GM21723 (cell line): ENCODE data around the gene BTNL2.

Experiments used
- ATAC-seq: cut with Tn5 transposase; IDR thresholded peaks from one replicate; pipeline ENCODE4 v1.9.1; 2021; ENCODE audit warnings: mild to moderate bottlenecking, moderate library complexity; ENCODE audit not compliant: unreplicated experiment

BTNL2 gene

DNA sequence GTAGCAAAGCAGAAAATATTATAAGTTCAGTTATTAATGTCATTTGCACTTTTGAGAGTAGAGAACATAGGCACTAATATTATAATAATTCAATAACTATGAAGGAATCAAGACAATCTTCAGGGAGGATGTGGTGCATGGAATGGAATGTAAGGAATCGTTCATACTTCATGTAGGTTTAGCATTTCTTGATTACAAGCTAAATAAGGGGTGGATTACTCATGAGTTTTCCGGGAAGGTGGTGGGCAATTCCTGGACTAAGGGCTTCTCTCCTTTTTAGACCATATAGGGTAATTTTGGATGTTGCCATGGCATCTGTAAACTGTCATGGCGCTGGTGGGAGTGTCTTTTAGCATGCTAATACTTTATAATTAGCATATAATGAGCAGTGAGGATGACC is 9.1 kb upstream of the BTNL2 start:
- no peak for ATAC-seq

DNA sequence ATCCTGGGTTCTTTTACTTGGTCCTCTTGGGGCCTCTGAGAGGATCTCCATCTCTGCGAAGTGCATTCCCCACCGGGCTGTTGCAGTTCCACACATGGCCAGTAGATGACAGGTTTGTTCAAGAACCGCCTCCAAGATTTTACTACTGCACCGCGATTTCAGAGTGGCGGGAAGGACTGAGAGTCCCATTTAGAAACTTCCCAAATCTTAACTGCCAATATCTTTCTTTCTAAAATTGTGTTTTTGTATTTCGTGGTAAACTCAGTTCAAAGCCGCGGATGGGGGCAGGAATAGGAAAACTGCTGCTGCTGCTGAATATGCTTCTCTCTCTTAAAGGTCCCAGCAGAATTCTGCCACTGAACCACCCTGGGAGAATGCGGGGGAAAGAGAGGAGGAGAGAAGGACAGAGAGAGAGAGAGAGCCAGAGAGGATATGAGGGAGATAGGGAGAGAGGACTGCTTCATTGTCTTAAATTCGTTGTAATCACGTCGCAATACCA is 8.6 kb upstream of the BTNL2 start:
- ATAC-seq: no peak

DNA sequence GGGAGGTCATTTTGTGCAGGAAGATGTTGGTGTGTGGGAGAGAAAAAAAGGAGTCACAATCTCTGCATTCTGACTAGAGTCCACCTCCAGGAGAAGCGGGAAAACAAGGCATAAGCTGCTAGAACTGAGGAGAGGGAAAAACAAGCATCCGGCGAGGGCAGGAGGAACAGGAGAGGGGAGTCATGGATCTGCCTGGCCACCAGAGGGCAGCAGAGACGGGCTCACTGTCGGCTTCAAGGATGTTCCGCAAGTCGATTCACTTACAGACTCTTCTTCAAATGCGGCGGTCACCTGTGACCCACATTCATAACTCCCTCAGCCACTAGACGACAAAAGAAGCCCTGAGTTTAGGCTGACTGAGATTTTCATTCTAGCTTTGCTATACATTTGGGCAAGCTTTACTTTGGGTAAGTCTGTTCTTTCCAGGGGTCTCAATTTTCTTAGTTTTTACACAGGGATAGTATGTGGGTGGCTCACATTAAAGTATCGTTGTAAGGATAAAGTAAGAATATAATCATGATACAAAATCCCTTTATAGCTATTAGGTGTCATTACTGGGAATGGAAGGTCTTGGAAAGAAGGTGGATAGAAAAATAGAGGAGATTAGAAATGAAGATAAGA is 6.6 kb upstream of the BTNL2 start:
- no peak for ATAC-seq

DNA sequence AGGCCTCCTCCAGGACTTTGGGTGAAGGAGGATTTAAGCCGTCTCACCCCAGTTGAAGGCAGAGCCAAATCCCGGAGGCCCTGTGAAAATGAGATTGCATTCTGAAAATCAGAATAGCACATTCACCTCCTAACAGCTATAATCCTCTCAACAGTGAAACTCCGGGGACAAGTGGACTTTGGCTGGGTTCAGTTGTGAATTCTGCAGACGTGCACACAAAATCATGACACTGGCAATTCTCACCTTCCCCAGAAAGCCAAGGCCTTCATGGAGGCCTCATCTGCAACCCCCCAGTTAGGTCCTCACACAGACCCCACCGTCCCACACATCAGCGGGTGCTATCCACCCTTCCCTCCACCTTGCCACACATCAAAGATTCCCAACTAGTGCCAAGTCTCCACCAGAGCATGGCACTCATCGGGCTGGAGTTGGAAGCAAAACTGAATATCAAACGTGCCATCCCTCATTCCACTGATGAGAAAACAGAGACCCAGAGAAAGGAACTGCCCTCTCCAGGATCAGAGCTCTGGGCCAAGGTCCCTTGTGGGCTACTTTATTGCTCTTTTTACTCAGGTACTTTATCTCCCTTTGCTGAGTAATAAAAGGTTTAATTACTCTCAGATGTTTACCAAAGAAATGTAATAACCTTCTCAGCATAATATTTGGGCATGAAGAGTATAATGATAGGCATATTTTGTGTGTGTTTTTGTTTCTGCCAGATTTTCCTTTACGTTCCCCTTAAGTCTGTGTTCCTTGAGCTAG is 4.8 kb upstream of the BTNL2 start:
- ATAC-seq: no peak

DNA sequence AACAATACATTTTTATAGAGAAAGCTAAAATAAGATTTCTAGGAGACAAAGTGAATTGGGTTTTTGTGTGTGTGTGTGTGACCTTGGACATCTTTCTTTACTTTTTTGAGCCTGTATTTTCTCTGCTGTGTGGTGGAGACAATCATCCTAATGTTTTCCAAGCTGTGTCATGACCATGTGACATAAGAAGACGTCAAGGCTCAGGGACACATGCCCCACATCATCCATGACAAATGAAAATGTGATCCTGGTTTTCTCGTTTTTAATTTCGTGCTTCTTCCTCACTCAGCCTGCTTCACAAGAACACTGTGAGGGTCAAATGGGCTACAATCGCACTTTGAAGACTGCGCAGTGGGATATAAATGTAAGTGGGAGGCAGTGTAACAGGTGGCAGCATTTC is 3.9 kb upstream of the BTNL2 start:
- no peak for ATAC-seq

DNA sequence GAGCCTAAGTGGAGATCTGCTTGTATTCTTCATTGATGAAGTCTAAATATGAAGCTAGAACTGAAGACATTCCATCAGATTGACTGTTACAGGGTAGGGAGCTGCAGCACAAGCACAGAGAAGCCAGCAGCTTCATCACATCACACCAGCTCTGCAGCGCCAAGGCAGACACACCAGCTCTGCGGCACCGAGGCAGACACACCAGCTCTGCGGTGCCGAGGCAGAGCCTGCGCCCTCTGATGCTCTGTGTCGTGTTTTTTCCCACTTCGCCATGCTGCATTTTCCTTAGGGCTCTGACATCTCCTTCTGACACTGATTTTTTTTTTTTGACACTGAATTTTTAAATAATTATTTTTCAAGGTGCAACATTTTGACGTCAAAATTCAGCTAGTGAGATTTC is 784 bp downstream of the BTNL2 start:
- ATAC-seq: no peak

DNA sequence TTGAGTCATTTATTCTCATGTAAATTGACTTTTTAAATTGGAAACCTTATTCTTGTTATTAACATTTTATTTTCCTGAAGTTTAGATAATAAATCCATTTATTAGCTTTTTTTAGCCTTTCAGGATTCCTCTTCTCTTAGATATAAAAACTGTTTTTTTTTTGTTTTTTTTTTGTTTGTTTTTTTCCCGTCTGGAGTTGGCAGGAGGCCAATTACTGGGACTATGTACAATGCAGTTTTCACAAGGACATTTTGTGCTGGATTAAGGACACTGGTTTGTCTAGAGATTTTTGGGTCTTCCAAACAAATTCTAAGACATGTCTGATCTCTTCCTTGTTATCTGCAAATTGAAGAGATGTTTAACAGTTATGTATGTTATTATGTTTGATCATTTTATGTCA is 1.3 kb downstream of the BTNL2 start:
- ATAC-seq: no peak

DNA sequence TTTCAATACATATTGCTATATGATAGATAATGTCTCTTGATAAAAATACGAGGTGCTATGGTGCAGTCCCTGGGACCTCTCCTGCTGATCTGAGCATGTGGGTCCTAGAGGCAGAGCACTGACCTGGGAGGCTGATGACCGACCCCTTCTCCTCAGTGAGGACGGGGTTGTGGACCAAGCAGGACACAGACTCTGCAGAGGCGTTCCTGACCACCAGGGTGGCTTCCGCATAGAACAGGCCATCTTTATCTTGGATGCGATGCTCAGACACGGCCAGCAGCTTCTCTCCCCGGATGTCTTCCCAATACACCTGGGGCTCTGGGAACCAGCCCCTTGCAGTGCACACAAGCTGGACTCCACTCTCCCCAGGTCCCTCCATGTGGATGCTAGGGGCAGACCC is 4.2 kb downstream of the BTNL2 start:
- no peak for ATAC-seq

DNA sequence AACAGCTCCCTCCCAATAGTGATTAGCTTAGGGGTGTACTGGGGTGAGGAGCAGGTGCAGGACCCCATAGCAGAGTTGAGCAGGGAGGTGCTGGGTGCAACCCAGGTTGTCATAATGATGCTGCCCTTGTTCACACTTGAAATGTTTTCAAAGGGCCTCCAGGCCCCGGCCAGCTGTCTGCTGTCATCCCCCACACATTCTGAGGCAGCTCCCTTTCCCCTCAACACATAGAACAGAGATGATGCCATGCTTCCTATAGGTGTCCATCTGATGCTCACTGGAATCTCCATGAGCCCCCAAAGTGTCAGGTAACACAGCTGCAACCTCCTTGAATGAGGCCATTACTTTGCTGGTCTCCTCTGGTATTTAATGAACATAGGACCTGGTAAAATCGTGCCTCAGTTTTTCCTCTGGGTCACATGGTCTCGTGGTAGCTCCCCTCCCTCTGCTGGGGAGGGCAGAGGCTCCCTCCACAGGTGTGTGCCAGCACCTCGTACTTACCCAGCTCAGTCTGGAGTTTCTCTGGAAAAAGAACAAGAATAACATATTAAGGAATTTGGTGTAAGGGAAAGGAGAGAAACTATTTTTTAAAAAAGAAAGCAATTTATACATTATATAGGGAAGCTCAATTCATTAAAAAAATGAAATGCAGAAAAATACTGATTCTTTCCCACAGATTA is 5.6 kb downstream of the BTNL2 start:
- ATAC-seq: no peak

DNA sequence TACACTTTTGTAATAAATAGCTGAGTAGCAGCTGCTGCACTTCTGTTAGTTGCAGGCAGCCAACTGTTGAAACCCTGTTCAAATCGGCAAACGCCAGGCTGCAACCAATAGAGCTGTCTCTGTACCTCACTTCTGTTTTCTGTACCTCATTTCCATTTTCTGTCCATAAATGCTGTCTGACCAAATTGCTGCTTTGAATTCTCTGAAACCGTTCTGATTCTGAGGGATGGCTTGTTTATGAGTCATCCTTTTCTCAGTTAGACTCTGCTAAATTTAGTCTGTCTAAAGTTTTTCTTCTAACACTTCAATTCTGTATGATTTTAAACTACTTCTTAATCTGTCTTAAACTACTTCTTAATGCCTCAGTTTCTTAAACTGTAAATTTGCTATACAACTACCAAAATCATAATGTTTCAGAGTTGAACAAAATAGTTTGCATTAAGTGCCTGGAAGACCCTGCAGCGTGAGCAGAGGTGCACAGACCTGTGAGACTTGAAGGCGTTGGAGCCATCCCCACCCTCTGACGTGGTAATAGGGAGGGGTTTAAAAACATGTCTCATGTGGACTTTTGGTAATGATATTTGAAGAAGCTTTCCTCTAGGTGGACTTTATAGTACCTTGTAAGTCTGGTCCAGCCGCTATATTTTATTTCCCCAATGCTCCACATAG is 9.6 kb downstream of the BTNL2 start:
- ATAC-seq: peak; percentile 88

DNA sequence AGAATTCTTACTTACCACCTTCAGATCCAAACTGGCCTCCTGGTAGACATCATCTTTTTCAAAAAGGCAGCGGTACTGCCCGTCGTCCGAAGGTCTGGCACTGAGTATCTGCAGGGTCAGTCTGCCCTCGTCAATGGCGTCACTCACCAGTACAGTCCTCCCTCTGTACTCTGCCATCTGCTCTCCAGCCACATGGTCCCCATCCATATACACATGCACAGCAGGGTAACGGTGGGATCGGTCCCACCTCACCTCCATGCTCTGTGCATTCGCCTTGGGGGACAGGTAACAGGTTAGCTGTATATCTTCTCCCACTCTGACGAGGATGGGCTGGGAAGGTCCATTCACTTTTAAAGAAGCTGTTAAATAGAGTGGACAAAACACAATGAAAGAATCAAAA is 11.0 kb downstream of the BTNL2 start:
- ATAC-seq: no peak

DNA sequence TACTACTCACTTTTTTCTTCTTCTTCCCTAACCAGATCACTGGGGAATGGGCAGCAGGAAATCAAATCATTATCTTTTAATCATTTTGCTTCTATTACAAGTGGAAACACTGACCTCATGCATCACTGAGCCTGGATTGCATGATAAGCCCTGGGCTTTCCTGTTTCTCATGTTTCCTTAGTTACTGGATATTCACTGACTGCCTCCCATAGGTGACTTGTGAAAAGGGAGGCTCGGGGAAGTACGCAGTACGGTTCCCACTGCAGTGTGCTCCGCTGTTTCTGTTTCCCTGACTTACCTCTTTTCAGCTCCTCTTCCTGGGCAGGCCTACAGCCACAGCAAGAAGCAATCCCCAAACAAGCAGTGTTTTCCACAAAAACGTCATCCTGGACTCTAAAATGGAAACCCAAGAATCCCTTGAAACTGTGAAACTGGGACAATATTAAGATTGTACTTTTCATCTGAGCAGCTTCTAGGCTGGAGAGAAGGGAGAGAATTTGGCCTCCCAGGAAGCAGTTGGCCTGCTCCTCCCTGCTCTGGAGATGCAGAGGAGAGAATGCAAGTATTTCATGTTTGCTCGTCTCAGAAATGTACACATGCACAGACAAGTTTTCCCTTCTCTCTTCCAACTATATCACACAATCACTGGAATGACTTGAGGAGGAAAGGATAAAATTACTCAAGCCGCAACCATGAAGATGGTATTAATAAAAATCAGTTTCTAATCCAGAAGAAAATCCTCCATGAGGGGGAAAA is 13.1 kb downstream of the BTNL2 start:
- ATAC-seq: no peak

DNA sequence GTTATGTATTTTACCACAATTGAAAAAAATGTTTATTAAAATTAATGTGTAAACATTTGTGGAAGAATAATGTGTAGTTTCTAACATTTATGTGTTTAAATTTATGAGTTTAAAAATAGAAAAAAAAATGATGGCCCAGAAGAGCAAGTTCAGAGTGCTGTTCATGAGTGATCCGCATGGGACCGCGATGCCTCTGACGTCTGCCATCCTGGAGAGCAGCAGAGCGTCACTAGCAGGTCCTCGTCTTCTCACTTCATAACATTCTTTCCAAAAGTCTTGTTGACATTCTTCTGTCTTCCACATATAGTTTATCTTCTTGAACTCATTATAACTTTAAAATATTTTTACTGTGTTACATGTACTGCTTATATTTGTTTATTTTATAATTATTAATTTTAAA is 15.5 kb downstream of the BTNL2 start:
- ATAC-seq: no peak

DNA sequence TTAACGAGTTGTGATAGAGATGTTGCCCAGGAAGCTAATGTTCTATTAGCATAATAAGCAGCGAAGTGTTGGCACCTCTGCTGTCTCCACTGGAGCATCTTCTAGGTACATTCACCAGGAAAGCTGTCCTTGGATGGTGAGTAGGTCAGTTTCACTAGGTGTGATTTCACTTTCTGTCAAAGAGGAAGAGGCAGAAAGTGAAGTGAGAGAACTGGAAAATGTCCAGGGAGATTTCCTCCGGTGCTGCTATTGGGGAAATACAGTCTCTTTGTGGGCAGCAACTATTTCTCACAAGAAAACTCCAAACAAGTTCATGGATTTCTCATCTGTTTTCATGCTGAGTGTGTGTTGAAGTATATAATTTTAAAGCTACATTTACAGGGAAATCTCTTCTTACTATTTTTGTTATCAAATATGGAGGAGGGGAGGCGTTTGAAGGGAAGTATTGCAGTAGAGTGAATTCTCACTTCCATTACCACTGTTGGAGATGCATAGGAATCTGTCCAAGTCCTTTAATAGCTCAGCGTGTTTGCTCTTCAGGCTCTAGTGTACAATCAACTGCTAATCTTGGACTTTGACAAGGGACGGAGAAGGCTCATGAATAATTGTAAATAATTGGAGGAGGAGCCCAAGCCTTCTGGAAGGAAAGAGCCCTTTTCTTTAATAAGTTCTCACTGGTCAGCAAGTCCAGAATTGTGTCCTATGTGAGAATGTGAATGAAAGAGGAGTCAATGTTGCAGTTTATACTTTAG is 19.2 kb downstream of the BTNL2 start:
- no peak for ATAC-seq

DNA sequence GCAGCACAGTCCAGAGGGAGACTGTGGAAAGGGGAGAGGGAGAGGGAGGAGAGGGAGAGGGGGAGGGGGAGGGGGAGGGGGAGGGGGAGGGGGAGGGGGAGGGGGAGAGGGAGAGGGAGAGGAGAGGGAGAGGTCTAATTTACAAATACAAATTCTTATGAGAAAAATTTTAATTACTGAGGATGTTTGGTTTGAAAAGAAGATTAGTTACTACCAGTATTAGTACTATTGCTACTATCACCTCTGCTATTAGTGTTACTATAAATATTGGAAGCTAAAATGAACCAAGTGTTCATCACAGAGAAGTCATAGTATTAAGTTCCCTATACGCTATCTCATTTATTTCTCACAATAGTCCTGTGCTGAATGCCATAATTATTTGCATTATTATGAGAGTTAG is 20.9 kb downstream of the BTNL2 start:
- no peak for ATAC-seq

DNA sequence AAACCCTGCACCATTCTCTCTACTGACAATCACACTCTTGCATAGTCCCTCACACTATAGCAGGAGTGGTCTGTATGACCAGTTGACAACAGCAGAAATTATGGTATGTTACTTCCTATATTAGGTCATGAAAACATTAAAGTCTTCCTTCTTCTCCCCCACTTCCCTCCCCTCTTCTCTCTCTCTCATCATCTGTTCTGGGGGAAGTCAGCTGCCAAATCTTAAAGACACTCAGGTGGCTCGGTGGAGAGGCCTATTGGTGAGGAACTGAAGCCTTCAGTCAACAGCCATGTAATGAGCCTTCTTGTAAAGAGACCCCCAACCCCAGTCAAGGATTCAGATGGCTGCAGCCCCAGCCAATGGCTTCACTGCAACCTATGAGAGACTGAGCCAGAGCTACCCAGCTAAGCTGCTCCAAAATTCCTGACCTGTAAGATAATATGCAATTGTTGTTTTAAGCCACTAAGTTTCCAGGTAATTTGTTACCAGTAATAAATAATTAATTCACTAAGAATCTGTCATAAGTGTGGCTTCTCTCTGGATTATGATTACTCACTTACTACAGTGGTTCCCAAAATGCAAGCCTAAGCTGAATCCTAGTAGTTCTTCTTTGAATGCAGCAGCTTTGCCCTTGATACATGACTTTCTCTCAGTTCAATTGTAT is 24.1 kb downstream of the BTNL2 start:
- ATAC-seq: no peak

DNA sequence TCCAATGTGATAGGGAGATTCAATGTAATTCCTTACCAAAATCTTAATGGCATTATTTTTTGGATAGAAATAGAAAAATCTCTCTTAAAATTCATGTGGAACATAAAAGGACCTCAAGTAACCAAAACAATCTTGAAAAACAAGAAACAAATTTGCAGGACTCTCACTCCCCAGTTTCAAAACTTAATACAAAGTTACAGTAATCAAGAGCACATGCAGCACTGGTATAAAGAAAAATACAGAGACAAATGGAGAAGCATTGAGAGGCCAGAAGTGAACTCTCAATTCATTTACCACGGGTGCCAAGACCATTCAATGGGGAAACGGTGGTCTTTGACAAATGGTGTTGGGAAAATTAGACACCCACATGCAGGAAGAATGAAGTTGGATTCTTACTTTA is 27.4 kb downstream of the BTNL2 start:
- ATAC-seq: no peak

DNA sequence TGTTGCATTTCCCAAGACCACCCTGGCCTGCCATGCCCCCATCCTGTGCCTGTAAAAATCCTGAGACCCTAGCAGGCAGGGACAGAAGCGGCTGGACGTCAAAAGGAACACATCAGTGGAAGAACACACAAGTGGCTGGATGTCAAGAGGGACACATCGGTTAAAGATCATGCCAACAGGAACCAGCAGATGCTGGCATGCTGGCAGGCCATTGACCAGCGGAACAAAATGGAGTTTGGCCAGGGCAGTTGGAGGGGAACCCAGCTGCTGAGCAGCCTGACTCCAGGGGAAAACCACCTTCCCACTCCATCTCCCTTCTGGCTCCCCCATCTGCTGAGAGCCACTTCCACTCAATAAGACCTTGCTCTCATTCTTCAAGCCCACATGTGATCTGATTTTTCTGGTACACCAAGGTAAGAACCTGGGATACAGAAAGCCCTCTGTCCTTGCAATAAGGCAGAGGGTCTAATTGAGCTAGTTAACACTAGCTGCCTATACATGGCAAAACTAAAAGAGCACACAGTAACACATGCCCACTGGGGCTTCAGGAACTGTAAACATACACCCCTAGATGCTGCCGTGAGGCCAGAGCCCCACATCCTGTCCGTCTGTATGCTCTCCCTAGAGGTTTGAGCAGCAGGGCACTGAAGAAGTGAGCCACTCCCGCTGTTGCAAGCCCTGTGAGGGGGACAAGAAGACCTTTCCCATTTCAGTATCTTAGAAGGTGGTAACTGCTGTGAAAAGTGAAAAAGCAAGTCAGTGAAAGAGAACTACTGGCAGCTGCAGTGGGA is 31.0 kb downstream of the BTNL2 start:
- no peak for ATAC-seq

DNA sequence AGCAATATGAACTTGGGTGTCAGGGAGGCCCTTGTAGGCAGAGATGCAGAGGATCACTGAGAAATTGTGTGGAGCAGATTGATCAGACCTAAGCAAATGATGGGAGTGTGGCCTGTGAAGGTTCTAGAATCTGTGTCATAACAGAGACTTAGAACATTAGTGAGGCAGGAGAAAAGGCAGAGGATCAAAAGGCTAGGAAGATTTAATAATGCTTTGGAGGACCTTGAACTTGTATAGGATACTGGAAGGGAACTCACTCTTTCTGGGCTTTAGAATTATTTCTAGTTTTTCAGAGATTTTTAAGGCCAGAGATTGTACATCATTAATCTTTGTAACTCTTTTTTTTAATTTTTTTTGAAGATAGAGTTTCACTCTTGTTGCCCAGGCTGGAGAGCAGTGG is 35.2 kb downstream of the BTNL2 start, which contains the start of gene TSBP1:
TSS of gene TSBP1 (minus strand) at position 101 of the 400 bp plus-strand sequence. CDS start 197 bp downstream, outside the sequence.
- no peak for ATAC-seq
